NCI-H2171 (cell line): Measurements from ENCODE around the gene IGSF10.
A peak's percentile ranks its signal among the peaks of the same experiment; 100 is the strongest.

Experiments used
- DNase-seq: peaks from one replicate; lab custom pipeline; 2025; lab: John Stamatoyannopoulos, UW

IGSF10 gene

GRCh38 chr3:151462991-151463390 lies 2.1 kb upstream of the IGSF10 start:
- DNase-seq, result no peak

- DNase-seq, result no peak
These were observed 1.5 kb upstream of the IGSF10 start for GRCh38 chr3:151462278-151462780.

DNA sequence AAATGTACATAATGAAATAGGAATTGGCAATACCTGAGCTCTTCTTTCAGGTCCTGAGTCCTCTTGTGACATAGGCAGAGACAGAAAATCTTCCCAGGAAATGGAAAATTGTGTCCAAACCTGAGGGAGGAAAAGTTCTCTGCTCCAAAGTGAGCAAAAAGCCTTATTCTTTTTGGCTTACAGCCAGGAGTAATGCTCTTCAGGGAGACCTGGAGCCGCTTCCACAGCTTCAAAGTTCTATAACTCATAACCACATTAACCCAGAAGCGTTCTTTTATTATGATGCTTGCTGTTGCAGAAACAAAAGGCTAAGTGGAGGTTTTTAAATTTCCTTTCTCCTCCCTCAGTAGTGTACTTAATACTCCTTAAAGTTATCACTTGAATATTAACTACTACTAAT lies 633 bp downstream of the IGSF10 start:
- no peak for DNase-seq

GRCh38 chr3:151459358-151459757 lies 1.5 kb downstream of the IGSF10 start:
- no peak for DNase-seq

GRCh38 chr3:151456065-151456464 lies 4.8 kb downstream of the IGSF10 start:
- DNase-seq, result no peak

- DNase-seq, result no peak
These were observed 8.0 kb downstream of the IGSF10 start for GRCh38 chr3:151452841-151453240.

- no peak for DNase-seq
These were observed 8.5 kb downstream of the IGSF10 start for GRCh38 chr3:151452368-151452767.

GRCh38 chr3:151446002-151446340 lies 14.9 kb downstream of the IGSF10 start:
- DNase-seq, result no peak

DNA sequence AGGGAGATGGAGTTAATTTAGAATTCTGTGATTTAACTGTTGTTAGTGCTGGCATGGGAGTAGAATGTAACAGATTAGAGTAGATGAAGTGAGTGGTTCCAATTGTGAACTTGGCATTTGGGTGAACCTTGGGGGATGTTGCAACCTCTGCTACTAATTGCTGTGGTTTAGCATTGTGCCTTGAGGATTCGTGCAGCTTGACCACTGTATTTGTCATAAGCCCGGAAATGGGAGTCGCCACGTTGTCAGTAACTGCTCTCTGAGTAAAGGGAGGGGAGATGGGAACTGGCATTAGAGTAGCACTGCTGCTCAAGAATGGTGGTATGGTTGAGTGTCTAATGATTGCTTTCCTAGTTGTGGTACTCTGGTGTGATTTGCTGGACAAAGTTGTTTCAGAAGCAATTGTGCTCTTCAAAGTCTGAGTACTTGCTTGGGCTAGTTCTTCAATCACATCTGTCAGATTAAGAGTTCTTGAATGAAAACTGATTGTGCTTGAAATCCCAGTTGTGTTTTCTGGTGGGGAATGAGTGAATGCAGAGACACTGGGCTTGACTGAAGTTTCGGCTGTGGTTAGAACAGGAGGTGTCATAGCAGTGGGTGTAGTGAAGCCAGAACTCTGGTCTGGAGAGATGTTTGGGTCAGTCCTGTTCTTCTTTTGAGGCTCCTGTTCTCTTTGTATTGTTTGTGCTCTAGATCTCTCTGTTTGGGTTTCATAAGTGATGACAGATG lies 15.4 kb downstream of the IGSF10 start:
- no peak for DNase-seq

DNA sequence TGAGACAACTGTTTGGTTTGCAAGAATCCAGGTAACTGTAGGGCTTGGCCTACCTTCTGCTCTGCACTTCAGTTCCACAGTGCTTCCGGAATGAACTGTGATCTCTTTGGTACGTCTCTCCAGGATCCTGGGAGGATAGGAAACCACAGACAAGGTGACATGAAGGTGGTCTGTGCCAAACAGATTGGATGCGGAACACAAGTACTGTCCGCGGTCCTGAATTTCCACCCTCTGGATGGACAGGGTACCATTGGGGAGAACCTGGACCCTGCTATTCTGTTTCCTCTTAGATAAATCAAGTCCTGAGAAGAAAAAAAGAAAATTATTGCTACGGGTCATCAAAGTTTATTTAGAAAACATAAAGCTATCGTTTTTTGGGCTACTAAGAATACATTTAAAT lies 17.3 kb downstream of the IGSF10 start:
- no peak for DNase-seq

- DNase-seq, result no peak
These were observed 19.9 kb downstream of the IGSF10 start for GRCh38 chr3:151440940-151441339.

GRCh38 chr3:151439652-151440125 lies 21.2 kb downstream of the IGSF10 start:
- peak; percentile 40 for DNase-seq

DNA sequence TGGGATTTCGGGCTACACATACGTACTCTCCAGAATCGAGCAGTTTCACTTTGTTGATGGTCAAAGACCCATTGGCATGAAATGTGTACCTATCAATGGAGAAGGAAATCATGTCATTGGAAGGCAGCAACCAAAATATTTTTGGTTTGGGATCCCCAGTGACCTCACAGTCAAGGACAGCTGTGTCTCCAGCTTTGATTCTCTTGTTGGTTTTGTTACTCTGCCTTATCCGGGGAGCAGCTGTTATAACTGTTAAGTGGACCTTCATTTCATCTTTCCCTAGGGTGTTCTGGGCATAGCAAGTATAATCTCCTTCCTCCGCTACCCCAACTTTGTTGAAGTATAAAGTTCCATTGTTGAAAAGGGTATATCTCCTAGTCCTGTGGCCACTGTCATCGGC lies 23.0 kb downstream of the IGSF10 start:
- DNase-seq, result no peak

DNA sequence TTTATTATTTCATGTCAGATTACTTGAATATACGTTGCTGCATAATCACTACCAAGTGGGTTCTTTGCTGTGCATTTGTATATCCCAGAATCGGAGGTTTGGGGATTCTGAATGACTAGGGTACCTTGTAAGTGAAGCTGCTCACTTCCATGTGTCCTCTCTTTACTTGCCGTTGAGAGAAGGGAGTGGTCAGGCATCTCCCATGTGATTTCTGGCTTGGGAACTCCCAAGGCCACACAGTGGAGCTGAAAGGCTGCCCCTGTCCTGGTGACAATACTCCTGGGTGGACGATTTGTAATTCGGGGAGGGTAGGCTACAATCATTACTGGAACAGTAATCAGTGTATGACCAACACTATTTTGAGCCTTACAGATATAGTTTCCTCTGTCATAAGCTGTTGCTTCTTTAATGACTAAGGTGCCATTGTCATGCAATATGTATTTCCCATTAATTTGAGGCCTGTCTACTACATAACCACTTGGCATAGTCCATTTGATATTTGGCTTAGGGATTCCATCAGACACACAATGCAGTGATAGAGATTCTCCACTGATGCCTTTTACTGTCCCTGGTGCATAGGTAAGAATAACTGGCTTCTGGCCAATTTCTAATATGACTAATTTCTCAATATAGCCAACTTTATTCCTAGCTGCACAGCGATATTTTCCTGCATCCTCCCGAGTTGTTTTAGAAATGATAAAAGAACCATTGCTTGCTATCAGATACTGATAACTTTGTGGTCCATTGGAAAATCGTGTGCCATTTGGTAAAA lies 24.0 kb downstream of the IGSF10 start:
- DNase-seq, result no peak

- DNase-seq, result no peak
These were observed 26.5 kb downstream of the IGSF10 start for GRCh38 chr3:151434151-151434890.

GRCh38 chr3:151432616-151433372 lies 28.1 kb downstream of the IGSF10 start:
- no peak for DNase-seq

GRCh38 chr3:151431940-151432339 lies 28.9 kb downstream of the IGSF10 start:
- DNase-seq, result no peak

GRCh38 chr3:151430821-151431484 lies 29.9 kb downstream of the IGSF10 start:
- DNase-seq, result no peak

- DNase-seq, result no peak
These were observed 32.5 kb downstream of the IGSF10 start for GRCh38 chr3:151428386-151428785.

- DNase-seq, result no peak
These were observed 34.6 kb downstream of the IGSF10 start for GRCh38 chr3:151426341-151426657.

DNA sequence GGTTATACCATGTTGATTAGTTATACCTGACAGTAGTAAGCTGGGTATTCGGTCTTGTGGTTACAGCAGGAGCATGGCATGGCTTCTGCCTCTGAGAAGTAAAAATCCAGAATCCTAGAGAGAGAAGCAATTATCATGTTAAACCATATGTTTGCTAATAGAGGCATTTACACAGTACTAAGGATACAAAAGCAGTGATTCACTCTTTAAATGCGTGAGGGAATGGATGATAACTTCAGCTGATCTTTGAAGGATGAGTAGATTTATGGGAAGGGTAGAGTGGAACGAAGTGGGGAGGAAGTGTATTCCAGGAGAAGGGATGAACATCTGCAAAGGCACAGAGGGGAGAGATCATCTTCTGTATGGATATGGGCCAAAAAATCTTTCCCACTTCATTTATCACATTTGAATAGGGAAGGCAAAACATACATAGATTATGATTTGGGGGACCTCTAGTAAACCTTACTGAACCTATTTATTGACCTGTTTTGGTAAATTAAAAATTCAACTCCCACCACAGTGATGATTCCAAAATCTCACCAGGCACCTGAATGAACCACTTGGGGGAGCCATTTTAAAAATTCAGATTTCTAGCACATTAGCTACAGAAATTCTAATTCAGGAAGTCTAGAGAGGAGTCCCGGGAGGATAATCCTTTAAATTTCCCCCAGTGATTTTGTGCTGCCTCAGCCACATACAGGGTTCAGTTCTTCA lies 35.1 kb downstream of the IGSF10 start:
- no peak for DNase-seq
